IPS-18a (cell line): Measurements from ENCODE around the gene SYNPO.

ENCODE experiments used
- H3K27ac ChIP-seq: one replicate; pipeline ENCODE4 v1.5.1; 2013; ENCODE audit warnings: low read length
- H3K27me3 ChIP-seq: one replicate; pipeline ENCODE4 v1.6.1; 2013; ENCODE audit warnings: mild to moderate bottlenecking, low read length; ENCODE audit not compliant: control insufficient read depth, insufficient read depth
- H3K36me3 ChIP-seq: one replicate; pipeline ENCODE4 v1.6.1; 2013; ENCODE audit warnings: low read depth, low read length; ENCODE audit not compliant: control insufficient read depth
- H3K4me1 ChIP-seq: one replicate; pipeline ENCODE4 v1.6.1; 2013; ENCODE audit warnings: low read depth, low read length; ENCODE audit not compliant: control insufficient read depth
- H3K4me3 ChIP-seq: one replicate; pipeline ENCODE4 v1.5.1; 2013; ENCODE audit warnings: low read length
- H3K9ac ChIP-seq: one replicate; pipeline ENCODE4 v1.6.1; 2013; ENCODE audit warnings: mild to moderate bottlenecking, low read length, moderate library complexity
- H3K9me3 ChIP-seq: one replicate; pipeline ENCODE4 v1.6.1; 2013; ENCODE audit warnings: low read depth, low read length; ENCODE audit not compliant: control insufficient read depth

Gene SYNPO

GRCh38 chr5:150700594-150701377, 60.3 kb downstream of the SYNPO start, which contains the start of gene RBM22:
Gene RBM22, minus strand, starts transcription at chr5:150701062. Its CDS starts 77 bp downstream, at chr5:150700985.
- Histone ChIP-seq H3K9ac (peak within 1 kb of the TSS; percentile 98), H3K4me3 (peak within 1 kb of the TSS; percentile 98), H3K4me1 (peaks cover 8% of the 10 kb centered on the region), H3K36me3 (peaks cover 33% of the 10 kb centered on the region), H3K27me3 (peaks cover 7% of the 10 kb centered on the region), H3K9me3 (no peaks in the 10 kb centered on the region), H3K27ac (peak within 1 kb of the TSS; percentile 92)

- Histone ChIP-seq H3K27me3 (peaks cover 7% of the 10 kb centered on the region), H3K27ac (no peak overlapping the region), H3K4me1 (peaks cover 8% of the 10 kb centered on the region), H3K36me3 (peaks cover 6% of the 10 kb centered on the region), H3K4me3 (no peak overlapping the region), H3K9me3 (no peaks in the 10 kb centered on the region), H3K9ac (no peak overlapping the region)
Observed at GRCh38 chr5:150703762-150704161, 63.3 kb downstream of the SYNPO start.

- no peak overlapping the region for H3K9ac ChIP-seq
- H3K9me3 ChIP-seq = no peaks in the 10 kb centered on the region
- peaks cover 7% of the 10 kb centered on the region for H3K27me3 ChIP-seq
- no peak overlapping the region for H3K27ac ChIP-seq
- no peak overlapping the region for H3K4me3 ChIP-seq
- H3K4me1 ChIP-seq = no peaks in the 10 kb centered on the region
- peaks cover 19% of the 10 kb centered on the region for H3K36me3 ChIP-seq
Observed at GRCh38 chr5:150706776-150707390, 66.4 kb downstream of the SYNPO start.
